Activated gamma-delta T cell treated with anti-CD3 and anti-CD28 coated beads, Interleukin-2, amount 50 U/mL, for 16 hours (primary cell): ENCODE results near the gene CST4.
"Not testable (repeated sequence)": the region's sequence is repeated elsewhere in the genome, so short reads cannot be mapped to it uniquely, and the experiment has no call there.

Experiments used
- DNase-seq: peaks from one replicate; pipeline ENCODE4 v3.0.0-alpha.2; 2020; ENCODE audit warnings: low read depth

Gene CST4

DNA sequence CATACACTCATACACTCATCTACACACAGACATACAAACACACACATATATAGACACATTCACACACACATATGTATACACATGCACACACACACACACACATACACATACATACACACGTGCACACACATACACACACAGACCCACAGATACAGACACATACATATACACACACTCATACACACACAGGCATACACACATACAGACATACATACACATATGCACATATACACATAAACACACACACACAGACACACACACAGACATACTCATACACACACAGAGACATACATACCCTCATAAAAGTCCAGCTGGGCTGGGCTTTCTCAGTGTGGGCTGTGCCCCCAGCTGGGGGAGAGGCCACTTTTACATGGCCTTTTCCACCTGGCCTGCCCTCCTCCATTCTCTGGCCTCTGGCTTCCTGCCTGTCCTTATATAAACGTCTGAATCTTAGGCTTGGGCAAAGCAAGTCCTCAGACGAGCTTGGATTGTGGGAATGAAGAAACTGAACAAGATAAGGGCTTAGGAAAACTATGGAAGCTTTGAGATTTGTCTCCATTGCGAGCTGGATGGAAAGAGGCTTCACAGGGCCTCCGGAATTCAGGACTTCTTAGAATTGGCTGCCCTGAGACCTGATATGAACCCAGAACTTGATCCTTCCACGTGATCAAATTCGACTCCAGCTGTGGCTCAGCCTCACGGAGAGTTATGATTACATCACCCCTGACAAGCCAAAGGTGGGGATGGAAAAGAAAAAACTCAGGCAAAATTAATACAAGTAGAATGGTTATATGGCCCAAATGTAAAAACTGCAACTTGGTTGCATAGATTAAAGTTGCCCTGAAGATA, 28.6 kb downstream of the CST4 start:
- no peak for DNase-seq

- DNase-seq, result not testable (repeated sequence)
Observed at GRCh38 chr20:23659610-23659988, 29.2 kb downstream of the CST4 start.

DNA sequence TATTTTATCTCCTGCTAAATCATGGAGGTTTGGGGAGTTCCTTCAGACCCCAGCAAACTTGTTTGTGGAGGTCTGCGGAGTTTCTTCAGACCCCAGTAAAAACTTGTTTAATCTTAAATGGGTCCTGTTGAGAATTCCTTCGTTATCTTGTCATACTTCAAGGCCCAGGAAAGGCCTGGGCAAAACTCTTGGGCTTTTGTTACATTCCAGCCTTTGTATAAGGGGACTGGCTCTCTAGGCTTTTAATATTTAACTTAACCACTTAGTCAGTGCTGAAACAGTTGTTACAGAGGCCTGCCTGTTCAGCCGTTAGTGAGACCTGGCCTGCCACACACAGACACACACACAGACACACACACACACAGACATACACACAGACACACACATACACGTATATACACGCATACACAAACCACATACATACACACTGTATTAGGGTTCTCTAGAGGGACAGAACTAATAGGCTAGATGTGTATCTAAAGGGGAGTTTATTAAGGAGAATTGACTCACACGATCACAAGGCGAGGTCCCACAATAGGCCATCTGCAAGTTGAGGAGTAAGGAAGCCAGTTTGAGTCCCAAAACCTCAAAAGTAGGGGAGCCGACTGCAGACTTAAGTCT, 29.7 kb downstream of the CST4 start:
- no peak for DNase-seq

- DNase-seq, result no peak
Observed at GRCh38 chr20:23658336-23658735, 30.5 kb downstream of the CST4 start.

DNA sequence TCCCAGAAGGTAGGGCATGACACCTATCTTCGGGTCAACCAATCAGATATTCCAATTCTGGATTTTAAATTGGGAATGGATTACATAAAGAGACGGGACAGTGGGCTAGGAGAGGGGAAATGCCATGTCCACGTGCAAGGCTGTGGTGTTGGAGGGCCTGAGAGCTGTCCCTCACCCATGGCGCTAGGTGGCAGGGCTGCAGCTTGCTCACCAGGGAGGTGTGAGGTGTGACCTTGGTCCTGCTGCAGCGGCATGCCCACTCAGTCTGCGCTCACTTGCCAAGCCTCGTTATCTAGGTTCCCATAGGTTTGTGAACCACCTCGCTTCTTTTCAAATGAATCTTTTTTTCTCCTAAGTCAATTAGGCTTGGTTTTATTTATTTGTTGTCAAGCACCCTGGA, 31.6 kb downstream of the CST4 start:
- DNase-seq, result no peak

DNA sequence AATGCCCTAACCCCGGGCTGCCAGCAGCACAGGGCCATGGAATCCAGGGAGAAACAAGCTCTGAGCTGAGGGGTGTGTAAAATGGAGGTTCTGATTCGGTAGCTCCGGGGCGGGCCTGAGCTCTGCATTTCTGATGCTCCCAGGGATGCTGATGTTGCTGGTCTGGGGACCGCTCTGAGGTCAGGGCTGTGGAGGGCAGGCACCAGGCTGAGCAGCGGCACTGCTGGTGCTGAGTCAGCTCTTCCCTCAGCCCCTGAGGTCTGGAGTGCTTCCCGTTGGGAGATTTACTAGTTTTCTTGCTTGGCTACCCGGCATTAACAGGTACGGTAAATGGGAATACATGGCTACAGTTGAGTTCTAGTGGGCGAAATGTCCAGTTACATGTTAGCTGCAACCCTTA, 32.5 kb downstream of the CST4 start:
- DNase-seq, result no peak

- DNase-seq, result no peak
Observed at GRCh38 chr20:23655491-23656211, 33.2 kb downstream of the CST4 start.

GRCh38 chr20:23654717-23655116, 34.1 kb downstream of the CST4 start:
- no peak for DNase-seq

DNA sequence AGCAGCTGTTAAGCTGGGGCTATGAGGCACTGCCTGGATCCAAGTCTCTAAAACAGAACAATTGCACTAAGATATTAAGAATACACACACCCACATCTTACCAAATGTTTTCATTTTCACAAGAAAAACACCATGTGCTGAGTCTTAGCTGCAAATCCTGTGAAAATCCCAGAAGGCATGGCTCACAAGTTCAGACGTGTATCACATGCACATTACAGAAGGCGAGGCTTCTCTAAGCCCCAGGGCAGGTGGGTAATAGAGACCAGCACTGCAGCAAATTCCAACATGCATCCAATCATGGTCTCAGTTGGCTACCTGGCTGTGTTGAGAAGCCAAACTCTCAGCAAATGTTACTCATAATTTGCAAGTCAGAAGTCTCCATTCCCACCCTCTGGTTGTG, 34.8 kb downstream of the CST4 start:
- DNase-seq, result no peak

GRCh38 chr20:23653400-23653938, 35.4 kb downstream of the CST4 start:
- DNase-seq, result no peak

GRCh38 chr20:23652926-23653325, 35.9 kb downstream of the CST4 start:
- DNase-seq, result no peak

DNA sequence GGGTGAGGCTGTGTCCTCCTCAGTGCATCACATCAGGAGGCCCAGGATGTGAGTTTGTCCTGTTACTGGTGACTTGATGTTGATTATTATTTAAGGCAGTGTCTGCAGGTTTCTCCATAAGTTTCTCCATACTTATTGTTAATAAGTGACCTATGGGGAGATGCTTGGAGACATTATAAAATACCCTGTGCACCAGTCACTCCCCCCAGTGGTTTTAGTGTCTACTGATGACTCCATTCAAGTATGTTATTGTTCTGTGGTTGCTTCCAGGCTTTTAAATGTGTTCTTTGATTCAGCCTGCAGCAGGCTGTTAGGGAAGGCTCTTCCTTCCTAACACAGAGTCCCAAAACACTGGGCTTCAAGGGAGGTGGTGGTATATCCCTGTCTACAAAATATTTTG, 36.5 kb downstream of the CST4 start:
- no peak for DNase-seq

DNA sequence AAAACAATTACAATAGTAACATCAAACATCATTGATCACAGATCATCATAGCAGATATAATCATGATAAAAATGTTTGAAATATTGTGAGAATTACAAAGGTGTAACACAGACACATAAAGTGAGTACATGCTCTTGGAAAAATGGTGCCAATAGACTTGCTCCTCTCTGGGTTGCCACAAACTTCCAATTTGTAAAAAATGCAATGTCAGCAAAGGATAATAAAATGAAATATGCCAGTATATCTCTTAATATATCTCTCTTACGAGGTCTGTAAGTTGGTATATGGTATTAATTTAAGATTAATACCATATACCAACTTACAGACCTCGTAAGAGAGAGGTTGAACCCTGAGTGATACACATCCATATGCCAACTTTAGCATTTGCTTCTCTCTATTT, 37.7 kb downstream of the CST4 start:
- DNase-seq, result no peak

- no peak for DNase-seq
Observed at GRCh38 chr20:23649830-23650417, 38.9 kb downstream of the CST4 start.

- DNase-seq, result no peak
Observed at GRCh38 chr20:23649242-23649641, 39.6 kb downstream of the CST4 start.

GRCh38 chr20:23647346-23647745, 41.5 kb downstream of the CST4 start:
- no peak for DNase-seq

GRCh38 chr20:23646106-23646873, 42.5 kb downstream of the CST4 start:
- DNase-seq, result no peak

- no peak for DNase-seq
Observed at GRCh38 chr20:23645575-23645974, 43.3 kb downstream of the CST4 start.

GRCh38 chr20:23644164-23644563, 44.7 kb downstream of the CST4 start:
- DNase-seq, result no peak

- no peak for DNase-seq
Observed at GRCh38 chr20:23643659-23644058, 45.2 kb downstream of the CST4 start.

GRCh38 chr20:23641936-23642751, 46.7 kb downstream of the CST4 start:
- no peak for DNase-seq
